GM21367 (cell line): ENCODE data around the gene MIOX.
"Not testable (repeated sequence)": the region's sequence is repeated elsewhere in the genome, so short reads cannot be mapped to it uniquely, and the experiment has no call there.

Experiments
- ATAC-seq: cut with Tn5 transposase; IDR thresholded peaks from one replicate; pipeline ENCODE4 v1.9.1; 2021; ENCODE audit not compliant: unreplicated experiment

MIOX gene

DNA sequence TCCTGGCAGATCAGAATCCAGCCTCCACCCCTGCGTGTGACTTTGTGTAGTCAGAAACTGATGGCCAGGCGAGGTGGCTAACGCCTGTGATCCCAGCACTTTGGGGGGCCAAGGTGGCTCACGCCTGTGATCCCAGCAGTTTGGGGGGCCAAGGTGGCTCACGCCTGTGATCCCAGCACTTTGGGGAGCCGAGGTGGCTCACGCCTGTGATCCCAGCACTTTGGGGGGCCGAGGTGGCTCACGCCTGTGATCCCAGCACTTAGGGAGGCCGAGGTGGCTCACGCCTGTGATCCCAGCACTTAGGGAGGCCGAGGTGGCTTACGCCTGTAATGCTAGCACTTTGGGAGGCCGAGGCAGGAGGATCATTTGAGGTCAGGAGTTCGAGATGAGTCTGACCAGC, 26.5 kb downstream of the MIOX start:
- no peak for ATAC-seq

DNA sequence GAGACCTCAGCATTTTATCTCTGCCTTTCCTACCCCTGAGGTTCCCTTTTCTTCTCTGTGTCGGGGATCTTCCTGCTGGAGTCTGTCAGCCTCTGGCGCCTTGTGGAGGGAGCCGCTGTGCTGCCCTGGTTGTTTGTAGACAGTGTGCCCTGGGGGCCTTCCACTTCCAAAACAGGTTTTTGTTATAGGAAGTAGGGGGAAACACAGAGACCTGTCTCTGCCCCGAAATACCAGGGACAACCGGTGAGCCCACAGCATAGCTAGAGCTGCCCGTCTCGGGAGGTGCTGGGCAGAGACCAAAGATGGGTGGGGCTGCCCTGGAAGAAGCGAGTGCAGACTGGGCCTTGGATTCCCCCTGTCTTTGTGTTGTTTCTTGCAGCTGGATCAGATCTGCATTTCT, 29.4 kb downstream of the MIOX start:
- no peak for ATAC-seq

DNA sequence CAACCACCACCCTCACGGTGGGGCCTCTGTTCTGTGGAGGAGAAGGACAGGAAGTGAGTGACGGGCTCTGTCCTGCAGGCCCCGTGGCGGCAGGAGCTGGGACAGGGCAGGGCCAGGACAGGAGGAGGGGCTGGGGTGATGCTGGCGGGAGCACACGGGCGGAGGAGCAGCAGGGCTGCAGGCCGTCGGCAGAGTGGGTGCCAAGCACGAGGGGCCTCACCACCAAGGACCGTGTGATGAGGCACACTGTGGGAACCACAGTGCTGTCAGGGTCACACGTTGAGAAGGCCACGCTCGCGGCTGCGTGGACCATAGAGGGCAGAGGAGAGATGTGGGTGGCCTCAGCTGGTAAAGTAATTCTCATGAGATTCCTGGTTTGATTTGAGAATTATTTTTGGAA, 30.2 kb downstream of the MIOX start:
- ATAC-seq, result no peak

GRCh38 chr22:50517495-50518260, 31.0 kb downstream of the MIOX start:
- ATAC-seq, result no peak

DNA sequence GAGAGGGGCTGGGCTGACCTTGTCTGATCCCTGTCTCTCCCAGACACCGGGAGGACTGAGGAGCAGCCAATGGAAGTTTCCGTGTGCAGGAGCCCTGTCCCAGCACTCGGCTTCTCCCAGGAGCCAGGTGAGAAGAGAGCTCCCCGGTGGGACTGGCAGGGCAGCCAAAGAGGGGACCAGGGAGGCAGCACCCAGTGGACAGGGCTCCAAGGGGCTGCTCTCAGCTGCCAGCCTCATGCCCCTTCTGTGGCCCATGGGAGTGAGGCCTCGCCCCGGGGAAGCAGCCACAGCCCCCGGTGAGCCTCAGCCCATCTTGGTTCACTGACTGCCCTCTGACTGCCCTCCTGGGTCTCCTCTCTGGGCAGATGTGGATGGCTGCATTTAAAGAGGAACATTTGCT, 31.9 kb downstream of the MIOX start:
- ATAC-seq, result no peak

DNA sequence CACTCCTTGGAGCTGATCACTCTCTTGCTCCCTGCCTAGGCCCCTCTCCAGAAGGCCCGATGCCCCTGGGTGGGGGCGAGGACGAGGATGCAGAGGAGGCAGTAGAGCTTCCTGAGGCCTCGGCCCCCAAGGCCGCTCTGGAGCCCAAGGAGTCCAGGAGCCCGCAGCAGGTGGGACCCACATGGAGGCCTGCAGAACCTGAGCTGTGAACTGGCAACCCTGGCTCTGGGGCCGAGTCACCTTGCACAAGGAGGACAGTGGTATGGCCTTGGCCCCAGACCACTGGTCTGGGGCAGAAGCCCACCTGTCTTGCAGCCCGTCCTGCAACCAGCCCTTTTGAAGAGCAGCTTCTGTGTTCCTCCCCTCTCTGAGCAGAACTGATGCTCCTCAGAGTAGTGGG, 32.5 kb downstream of the MIOX start:
- ATAC-seq, result no peak

- not testable (repeated sequence) for ATAC-seq
Observed at GRCh38 chr22:50520184-50520583, 33.5 kb downstream of the MIOX start.

DNA sequence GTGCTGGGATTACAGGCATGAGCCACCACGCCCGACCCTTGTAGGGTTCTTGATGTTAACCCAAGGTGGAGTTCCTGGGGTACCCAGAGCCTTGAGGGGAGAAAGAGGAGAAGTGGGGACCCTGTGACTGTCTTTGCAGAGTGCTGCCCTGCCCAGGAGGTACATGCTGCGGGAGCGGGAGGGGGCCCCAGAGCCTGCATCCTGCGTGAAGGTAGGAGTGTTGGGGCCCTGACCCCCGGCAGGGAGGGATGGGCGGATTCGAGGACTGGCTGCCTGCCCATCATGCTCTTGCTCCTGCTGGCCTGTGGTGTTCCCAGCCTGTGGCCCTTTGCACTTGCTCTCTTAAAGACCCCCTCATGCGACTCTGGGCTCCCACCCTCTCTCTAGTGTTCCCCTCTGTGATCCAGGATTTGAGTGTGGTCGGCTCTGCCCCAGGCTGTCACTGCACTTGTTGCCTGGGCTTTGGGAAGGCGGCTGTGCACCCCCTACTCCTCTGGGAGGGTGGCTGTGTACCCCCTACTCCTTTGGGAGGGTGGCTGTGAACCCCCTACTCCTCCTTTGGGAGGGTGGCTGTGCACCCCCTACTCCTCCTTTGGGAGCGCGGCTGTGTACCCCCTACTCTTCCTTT, 34.3 kb downstream of the MIOX start:
- no peak for ATAC-seq

GRCh38 chr22:50521710-50522109, 35.1 kb downstream of the MIOX start:
- ATAC-seq, result no peak

GRCh38 chr22:50522208-50522805, 35.6 kb downstream of the MIOX start:
- ATAC-seq, result no peak

DNA sequence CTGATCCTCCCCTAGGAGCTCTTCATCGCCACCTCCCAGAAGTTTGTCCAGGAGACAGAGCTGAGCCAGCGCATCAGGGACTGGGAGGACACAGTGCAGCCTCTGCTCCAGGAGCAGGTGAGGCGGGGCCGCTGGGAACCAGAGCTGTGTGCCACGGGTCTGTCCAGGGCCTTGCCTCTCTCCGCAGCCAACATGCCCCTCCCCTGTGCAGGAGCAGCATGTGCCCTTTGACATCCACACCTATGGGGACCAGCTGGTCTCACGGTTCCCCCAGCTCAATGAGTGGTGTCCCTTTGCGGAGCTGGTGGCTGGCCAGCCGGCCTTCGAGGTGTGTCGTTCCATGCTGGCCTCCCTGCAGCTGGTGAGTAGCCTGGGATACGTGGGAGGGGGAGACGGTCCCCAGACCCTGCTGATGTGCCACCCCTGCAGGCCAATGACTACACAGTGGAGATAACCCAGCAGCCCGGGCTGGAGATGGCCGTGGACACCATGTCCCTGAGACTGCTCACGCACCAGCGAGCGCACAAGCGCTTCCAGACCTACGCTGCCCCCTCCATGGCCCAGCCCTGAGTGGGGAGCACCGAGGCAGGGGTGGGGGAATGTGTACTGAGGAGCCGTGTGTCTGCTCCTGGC, 36.3 kb downstream of the MIOX start:
- ATAC-seq, result no peak

DNA sequence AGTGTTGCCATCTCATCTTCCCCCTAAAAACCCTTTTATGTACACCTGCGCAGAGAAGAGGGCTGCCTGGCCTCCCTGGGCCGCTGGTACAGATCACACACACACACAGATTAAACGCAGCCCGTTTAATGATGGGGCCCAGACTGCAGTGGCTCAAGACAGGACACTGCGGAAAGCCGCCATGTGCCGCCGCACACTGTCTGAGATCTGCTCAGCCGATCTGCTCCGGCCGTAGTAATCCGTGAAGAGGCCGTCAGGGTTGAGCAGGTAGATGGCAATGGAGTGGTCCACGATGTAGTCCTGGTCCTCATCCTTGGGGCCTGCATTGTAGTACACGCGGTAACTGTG, 36.8 kb downstream of the MIOX start:
- ATAC-seq, result no peak

DNA sequence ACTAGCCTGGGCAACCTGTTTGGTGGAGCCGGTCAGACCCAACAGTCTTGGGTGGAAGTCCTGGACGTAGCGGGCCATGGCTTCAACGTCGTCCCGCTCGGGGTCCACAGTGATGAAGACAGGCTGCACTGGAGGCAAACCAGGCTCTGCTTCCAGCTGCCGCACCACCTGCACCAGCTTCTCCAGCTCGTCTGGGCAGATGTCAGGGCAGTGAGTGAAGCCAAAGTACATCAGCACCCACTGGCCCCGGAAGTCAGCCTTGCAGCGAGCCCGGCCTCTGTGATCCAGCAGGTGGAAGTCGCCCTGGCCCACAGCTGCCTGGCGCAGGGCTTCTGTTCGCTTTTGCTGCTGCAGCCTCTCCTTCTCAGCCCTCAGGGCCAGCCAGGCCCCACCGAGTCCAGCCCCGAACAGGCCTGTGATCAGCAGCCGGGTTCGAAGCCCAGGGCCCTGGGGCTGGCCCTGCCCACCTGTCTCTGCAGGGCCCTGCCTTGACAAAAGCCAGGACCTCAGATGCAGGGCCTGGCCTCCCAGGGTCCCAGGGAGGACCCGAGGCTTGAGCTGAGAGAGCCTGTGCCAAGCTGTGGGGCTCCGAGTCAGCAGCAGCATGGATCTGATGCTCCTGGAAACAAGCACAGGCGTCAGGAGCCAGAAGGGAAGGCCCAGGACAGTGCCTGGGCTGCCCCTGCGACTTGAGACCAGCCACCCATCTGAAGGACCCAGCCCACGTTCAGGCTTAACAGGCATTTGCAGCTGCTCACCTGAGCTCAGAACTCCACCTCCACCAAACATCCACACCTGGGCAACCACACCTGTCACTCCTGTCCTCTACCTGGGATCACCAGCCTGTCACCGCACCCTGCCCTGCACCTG, 37.4 kb downstream of the MIOX start:
- no peak for ATAC-seq

- no peak for ATAC-seq
Observed at GRCh38 chr22:50524676-50525103, 38.0 kb downstream of the MIOX start.

DNA sequence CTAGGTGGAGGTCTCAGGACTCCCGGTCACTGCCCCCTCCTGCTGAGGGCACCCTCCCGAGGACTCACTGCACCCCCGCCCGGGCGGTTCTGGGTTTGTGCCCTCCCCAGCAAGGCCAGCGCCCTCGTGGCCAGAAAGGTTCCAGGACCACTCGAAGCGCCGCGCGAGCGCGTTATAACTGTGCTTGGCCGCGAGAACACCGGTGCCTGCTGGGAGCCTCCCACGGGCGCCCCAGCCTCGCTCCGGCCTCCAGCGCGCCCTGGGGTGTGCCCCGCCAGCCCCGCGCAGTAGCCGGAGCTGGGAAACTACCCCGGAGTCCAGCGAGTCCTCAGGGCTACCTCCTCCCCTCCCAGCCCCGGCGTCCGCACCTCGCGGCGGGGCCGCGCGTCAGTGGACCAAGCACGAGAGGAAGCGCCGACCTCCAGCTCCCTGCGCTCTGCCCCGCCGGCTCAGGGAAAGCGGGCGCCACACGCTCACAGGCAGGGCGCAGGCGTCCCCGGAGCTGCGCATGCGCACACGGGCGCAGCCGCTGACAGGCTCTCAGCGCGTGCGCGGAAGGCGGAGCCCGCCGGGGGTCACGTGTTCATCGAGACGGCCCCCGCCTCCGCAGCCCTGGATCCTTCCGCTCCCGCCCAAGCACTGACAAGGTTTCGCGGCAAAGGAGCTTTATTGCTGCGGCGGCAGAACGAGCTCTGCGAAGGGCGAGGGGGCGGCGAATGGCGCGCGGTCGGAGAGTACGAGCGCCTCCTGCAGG, 38.6 kb downstream of the MIOX start, which contains the start of gene SCO2:
Gene SCO2 (minus strand): TSS at position 495 of the 754 bp plus-strand sequence. CDS start 1,187 bp downstream, outside the sequence.
- peak; percentile 19 for ATAC-seq

GRCh38 chr22:50525858-50526107, 39.1 kb downstream of the MIOX start:
- ATAC-seq, result peak; percentile 7

- peak; percentile 20 for ATAC-seq
Observed at GRCh38 chr22:50526108-50526833, 39.6 kb downstream of the MIOX start.

DNA sequence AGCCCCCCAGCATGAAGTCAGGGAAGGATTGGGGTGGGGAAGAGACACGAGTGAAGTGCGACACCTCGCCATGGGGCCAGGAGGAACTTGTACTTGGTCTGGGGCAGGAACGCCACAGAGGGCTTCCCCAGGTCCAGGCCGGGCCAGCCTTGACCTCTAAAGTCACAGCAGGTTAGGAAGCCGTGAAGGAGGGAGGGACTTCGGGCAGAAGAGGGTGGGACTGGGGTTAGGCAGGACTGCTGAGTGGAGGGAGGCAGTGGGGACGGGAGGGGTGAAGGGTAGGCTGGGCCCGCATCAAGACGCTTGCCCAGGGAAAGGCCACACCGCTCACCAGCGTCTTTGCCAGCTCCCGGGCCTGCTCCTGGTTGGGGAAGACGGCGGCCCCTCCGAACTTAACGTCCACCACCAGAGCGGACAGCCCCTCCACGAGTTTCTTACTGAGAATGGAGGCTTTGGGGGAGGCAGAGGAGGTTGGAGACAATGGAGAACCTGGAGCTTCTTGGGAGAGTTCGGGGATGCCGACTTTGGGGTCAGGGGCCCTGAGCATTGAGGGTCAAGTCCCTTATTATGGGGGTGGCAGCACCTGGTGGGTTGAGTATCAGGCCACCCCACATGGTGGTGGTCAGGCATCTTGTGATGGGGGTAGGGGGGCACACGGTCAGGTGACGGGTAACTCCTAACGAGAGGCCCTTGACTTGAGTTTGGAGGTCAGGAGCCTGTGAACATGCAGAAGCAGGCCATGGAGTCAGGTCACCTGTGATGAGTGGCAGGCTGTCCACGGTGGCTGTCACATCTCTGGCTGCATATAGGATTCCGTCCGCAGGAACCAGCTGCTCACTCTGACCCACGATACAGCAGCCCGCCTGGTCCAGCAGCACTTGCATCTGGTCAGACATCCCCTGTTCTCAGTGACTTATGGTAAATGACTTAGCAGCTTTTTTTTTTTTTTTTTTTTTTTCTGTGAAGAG, 40.5 kb downstream of the MIOX start:
- no peak for ATAC-seq
